GM21528 (cell line): ENCODE data around the gene SNX3.
"Not testable (repeated sequence)": the region's sequence is repeated elsewhere in the genome, so short reads cannot be mapped to it uniquely, and the experiment has no call there.

Experiments used
- ATAC-seq: cut with Tn5 transposase; IDR thresholded peaks from one replicate; pipeline ENCODE4 v1.9.1; 2021; ENCODE audit warnings: mild to moderate bottlenecking, moderate library complexity; ENCODE audit not compliant: unreplicated experiment, low FRiP score

Gene SNX3

GRCh38 chr6:108263371-108263770 lies 2.5 kb upstream of the SNX3 start:
- ATAC-seq, result no peak

GRCh38 chr6:108260126-108260808 lies 573 bp downstream of the SNX3 start:
- peak; percentile 23 for ATAC-seq

GRCh38 chr6:108254433-108255410 lies 6.1 kb downstream of the SNX3 start:
- no peak for ATAC-seq

GRCh38 chr6:108253241-108253640 lies 7.6 kb downstream of the SNX3 start:
- no peak for ATAC-seq

- ATAC-seq, result no peak
These were observed 8.8 kb downstream of the SNX3 start for GRCh38 chr6:108252055-108252454.

- ATAC-seq, result no peak
These were observed 9.6 kb downstream of the SNX3 start for GRCh38 chr6:108251252-108251651.

GRCh38 chr6:108250240-108250866 lies 10.5 kb downstream of the SNX3 start:
- no peak for ATAC-seq

- no peak for ATAC-seq
These were observed 12.8 kb downstream of the SNX3 start for GRCh38 chr6:108247965-108248536.

- not testable (repeated sequence) for ATAC-seq
These were observed 15.7 kb downstream of the SNX3 start for GRCh38 chr6:108245095-108245494.

GRCh38 chr6:108243836-108244235 lies 17.0 kb downstream of the SNX3 start:
- ATAC-seq, result no peak

GRCh38 chr6:108242721-108243120 lies 18.1 kb downstream of the SNX3 start:
- ATAC-seq, result no peak

GRCh38 chr6:108242259-108242658 lies 18.6 kb downstream of the SNX3 start:
- no peak for ATAC-seq

- ATAC-seq, result no peak
These were observed 22.5 kb downstream of the SNX3 start for GRCh38 chr6:108238322-108238721.

GRCh38 chr6:108236791-108237190 lies 24.0 kb downstream of the SNX3 start:
- ATAC-seq, result no peak

GRCh38 chr6:108235127-108235526 lies 25.7 kb downstream of the SNX3 start:
- no peak for ATAC-seq

- ATAC-seq, result no peak
These were observed 32.4 kb downstream of the SNX3 start for GRCh38 chr6:108228416-108228815.

- no peak for ATAC-seq
These were observed 33.5 kb downstream of the SNX3 start for GRCh38 chr6:108227290-108227689.

GRCh38 chr6:108222504-108222903 lies 38.3 kb downstream of the SNX3 start:
- ATAC-seq, result no peak

GRCh38 chr6:108222064-108222463 lies 38.8 kb downstream of the SNX3 start:
- no peak for ATAC-seq

GRCh38 chr6:108211671-108212070 lies 49.2 kb downstream of the SNX3 start:
- no peak for ATAC-seq

- ATAC-seq, result no peak
These were observed 50.3 kb downstream of the SNX3 start for GRCh38 chr6:108210556-108210955.
